Pancreas (tissue), 10 donors: ENCODE measurements around the gene RBM5. TPM values are rescaled to one million over a fixed set of nuclear protein-coding genes. Genes with fewer than 3 reads are reported as not detected.
A peak's percentile ranks its signal among the peaks of the same experiment; 100 is the strongest.

Experiments
- ATAC-seq, 4 donors: fragments of 200-7000 bp; cut with Tn5 transposase; one replicate each; pipeline versions ENCODE4 v1.8.0 to v1.9.1; 2020; ENCODE audit warnings: mild to moderate bottlenecking in 4 of 4, moderate library complexity in 4 of 4
- DNase-seq, 6 donors: peaks; one replicate each; pipeline ENCODE4 v3.0.0-alpha.2; 2020
- FAIRE-seq: peaks from 2 replicates; lab custom pipeline; 2012; peaks lifted over from hg19 to GRCh38; lab: Jason Lieb, UNC
- H3K27ac ChIP-seq, 4 donors: fragments of 200-600 bp; sonication (generic); 1 replicate in 3 of 4; 2 replicates in 1 of 4; pipeline versions ENCODE4 v1.5.0 to v1.8.0; 2020
- H3K27me3 ChIP-seq, 4 donors: fragments of 200-600 bp; one replicate each; pipeline ENCODE4 v1.8.0; 2021
- H3K36me3 ChIP-seq, 3 donors: fragments of 200-600 bp; sonication (generic) in 1 of 3; one replicate each; pipeline versions ENCODE4 v1.5.0 to v1.8.0; 2020 to 2021
- H3K4me1 ChIP-seq, 3 donors: fragments of 200-600 bp; one replicate each; pipeline ENCODE4 v1.8.0; 2021
- H3K4me3 ChIP-seq, 4 donors: fragments of 200-600 bp; sonication (generic) in 2 of 4; one replicate each; pipeline versions ENCODE4 v1.5.0 to v1.8.0; 2020 to 2021
- H3K9me3 ChIP-seq, 4 donors: fragments of 200-600 bp; one replicate each; pipeline ENCODE4 v1.8.0; 2021
- WGBS, 2 donors: extraction: QIAGEN DNeasy Blood & Tissue Kit; methylation state at CpG; one replicate each; pipeline ENCODE4 v1.1.7; 2013; 5-methylcytosine and 5-hydroxymethylcytosine counted together
- intact Hi-C, 3 donors: fragments of 100-400 bp; cut with DNase I; formaldehyde crosslinking; loops; one replicate each; pipeline versions ENCODE4 v1.11.1 to v1.14.2; 2022
- polyA plus RNA-seq, 2 donors: library from polyadenylated mRNA; stranded (reverse); fragments of 200-250 nt; gene quantifications; one replicate each; pipeline ENCODE4 v1.2.3, GENCODE V29; 2013
- total RNA-seq, 6 donors: library from RNA; stranded (reverse); fragmentation: NEBNext Ultra II Directional in 4 of 6; extraction: Animal tissue kit (Norgen Biotek cat#: 25700) in 4 of 6; gene quantifications; one replicate each; pipeline versions ENCODE4 v1.2.1 to v1.2.4, GENCODE V29; 2021 to 2023
- TF ChIP-seq, protein P1 (sequence below), 4 donors: fragments of 200-600 bp; sonication (generic) in 3 of 4; IDR thresholded peaks; one replicate each; pipeline versions ENCODE4 v1.5.0 to v1.8.0; 2021; ENCODE audit warnings: antibody characterized with exemption in 4 of 4
- donor health status: healthy with polysubstance abuse.
- donor health status: DM: no; HTN: no; CAD: no; lungs with moderate emphysema.
- donor health status: DM: no; HTN: no; CAD: no.
- donor health status: control.
- donor health status: control.
- donor health status: Bipolar disorder and iron deficiency.
- donor health status: DM: yes; HTN: yes; CAD: no.
- donor health status: DM: no; HTN: no; CAD: no.
- donor health status: DM: no; HTN: no; CAD: no.
- donor health status: DM: yes; HTN: yes; CAD: no.

The RBM5 gene
- total and polyA plus RNA-seq, 8 donors, result 42.5 to 186 (median 69.6) TPM

- Histone ChIP-seq H3K27ac (no peak overlapping the region), H3K4me1 (peaks cover 0 to 5% (median 0%) of the 10 kb centered on the region in 3 donors), H3K4me3 (no peak overlapping the region), H3K27me3 (no peaks in the 10 kb centered on the region), H3K9me3 (no peaks in the 10 kb centered on the region), H3K36me3 (no peaks in the 10 kb centered on the region)
- ATAC-seq (no peak), FAIRE-seq (no peak), DNase-seq (no peak)
- intact Hi-C loops, result no loop called here
- WGBS, 2 donors, result 59 to 66% methylated on average over 1 of the region's 1 CpG
- TF ChIP-seq, protein P1, sequence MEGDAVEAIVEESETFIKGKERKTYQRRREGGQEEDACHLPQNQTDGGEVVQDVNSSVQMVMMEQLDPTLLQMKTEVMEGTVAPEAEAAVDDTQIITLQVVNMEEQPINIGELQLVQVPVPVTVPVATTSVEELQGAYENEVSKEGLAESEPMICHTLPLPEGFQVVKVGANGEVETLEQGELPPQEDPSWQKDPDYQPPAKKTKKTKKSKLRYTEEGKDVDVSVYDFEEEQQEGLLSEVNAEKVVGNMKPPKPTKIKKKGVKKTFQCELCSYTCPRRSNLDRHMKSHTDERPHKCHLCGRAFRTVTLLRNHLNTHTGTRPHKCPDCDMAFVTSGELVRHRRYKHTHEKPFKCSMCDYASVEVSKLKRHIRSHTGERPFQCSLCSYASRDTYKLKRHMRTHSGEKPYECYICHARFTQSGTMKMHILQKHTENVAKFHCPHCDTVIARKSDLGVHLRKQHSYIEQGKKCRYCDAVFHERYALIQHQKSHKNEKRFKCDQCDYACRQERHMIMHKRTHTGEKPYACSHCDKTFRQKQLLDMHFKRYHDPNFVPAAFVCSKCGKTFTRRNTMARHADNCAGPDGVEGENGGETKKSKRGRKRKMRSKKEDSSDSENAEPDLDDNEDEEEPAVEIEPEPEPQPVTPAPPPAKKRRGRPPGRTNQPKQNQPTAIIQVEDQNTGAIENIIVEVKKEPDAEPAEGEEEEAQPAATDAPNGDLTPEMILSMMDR (IDR thresholded peaks at IDR 0.05), result no peak
Measured at GRCh38 chr3:50164481-50164880, 75.8 kb downstream of the RBM5 start.

- 74 to 77% methylated on average over 7 of the region's 7 CpGs for WGBS, 2 donors
- intact Hi-C loops, result no loop called here
- no peak overlapping the region for H3K4me3 ChIP-seq
- FAIRE-seq, result no peak
- H3K27ac ChIP-seq, result no peak overlapping the region
- DNase-seq, result peak in 1 of 6 donors; percentile 55
- ATAC-seq, result no peak
- TF ChIP-seq, protein P1 (IDR thresholded peaks at IDR 0.05), result no peak
- H3K4me1 ChIP-seq, result peaks cover 0 to 5% (median 0%) of the 10 kb centered on the region in 3 donors
- H3K36me3 ChIP-seq, result no peaks in the 10 kb centered on the region
- no peaks in the 10 kb centered on the region for H3K9me3 ChIP-seq
- no peaks in the 10 kb centered on the region for H3K27me3 ChIP-seq
Measured at GRCh38 chr3:50164984-50165909, 76.5 kb downstream of the RBM5 start.

- Histone ChIP-seq H3K27ac (no peak overlapping the region), H3K27me3 (no peaks in the 10 kb centered on the region), H3K4me3 (no peak overlapping the region), H3K36me3 (no peaks in the 10 kb centered on the region), H3K9me3 (no peaks in the 10 kb centered on the region), H3K4me1 (peaks cover 0 to 8% (median under 1%) of the 10 kb centered on the region in 3 donors)
- intact Hi-C loops, result no loop called here
- TF ChIP-seq, protein P1 (IDR thresholded peaks at IDR 0.05), result no peak
- WGBS, 2 donors, result 78% methylated on average over 15 of the region's 15 CpGs
- no peak for ATAC-seq
- peak in 1 of 6 donors; percentile 30 for DNase-seq
- FAIRE-seq, result no peak
Measured at GRCh38 chr3:50165910-50166538, 77.3 kb downstream of the RBM5 start.

GRCh38 chr3:50166620-50167019 lies 77.9 kb downstream of the RBM5 start:
- FAIRE-seq (no peak), DNase-seq (no peak), ATAC-seq (no peak)
- intact Hi-C loops, result no loop called here
- WGBS, 2 donors, result 71 to 76% methylated on average over 6 of the region's 6 CpGs
- H3K36me3 ChIP-seq, result no peaks in the 10 kb centered on the region
- H3K27ac ChIP-seq, result no peak overlapping the region
- peaks cover 5 to 14% (median 6%) of the 10 kb centered on the region in 3 donors for H3K4me1 ChIP-seq
- TF ChIP-seq, protein P1 (IDR thresholded peaks at IDR 0.05), result no peak
- no peak overlapping the region for H3K4me3 ChIP-seq
- no peaks in the 10 kb centered on the region for H3K27me3 ChIP-seq
- H3K9me3 ChIP-seq, result no peaks in the 10 kb centered on the region
